GM21381 (cell line): ENCODE results near the gene CAMK2A.

ENCODE experiments used
- ATAC-seq: cut with Tn5 transposase; IDR thresholded peaks from one replicate; pipeline ENCODE4 v1.9.1; 2021; ENCODE audit warnings: mild to moderate bottlenecking, moderate library complexity; ENCODE audit not compliant: unreplicated experiment

The CAMK2A gene

DNA sequence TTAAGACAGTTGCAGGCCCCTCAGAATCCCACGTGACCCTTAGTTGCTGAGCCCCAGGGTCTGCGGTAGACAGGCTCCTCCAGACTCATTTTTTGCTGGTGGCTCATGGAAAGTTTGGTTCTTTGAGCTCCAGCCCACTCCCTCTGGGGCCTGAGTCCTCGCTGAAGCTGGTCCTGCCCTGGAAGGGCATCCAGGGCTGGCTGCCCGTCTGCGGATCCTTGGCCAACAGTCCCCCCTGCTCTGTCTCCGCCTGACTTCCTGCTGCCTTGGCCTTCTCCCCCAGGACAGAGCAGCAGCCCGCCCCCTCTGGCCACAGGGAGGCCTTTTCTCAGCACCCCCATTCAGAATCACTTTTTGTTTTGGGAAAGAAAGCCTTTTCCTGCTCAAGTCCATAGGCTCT is 75.3 kb downstream of the CAMK2A start:
- no peak for ATAC-seq

DNA sequence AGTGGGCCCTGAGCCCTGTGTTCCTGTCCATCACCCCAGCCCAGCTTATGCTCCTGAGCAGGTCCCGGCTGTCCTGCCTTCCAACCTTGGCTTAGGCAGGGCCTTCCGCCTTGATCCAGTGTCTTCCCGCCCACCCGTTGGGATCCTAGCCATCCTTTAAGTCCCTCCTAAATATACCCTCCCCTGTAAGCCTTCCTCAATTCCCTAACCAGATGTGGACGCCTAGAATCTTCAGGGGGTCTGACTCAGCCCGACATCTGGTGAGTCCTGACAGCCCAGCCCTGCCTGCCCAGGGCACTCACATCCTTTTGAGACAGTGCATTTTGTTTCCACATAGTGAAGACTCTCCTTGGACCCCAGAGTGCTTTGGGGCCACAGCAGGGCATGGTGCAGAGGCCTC is 76.0 kb downstream of the CAMK2A start:
- ATAC-seq, result no peak

DNA sequence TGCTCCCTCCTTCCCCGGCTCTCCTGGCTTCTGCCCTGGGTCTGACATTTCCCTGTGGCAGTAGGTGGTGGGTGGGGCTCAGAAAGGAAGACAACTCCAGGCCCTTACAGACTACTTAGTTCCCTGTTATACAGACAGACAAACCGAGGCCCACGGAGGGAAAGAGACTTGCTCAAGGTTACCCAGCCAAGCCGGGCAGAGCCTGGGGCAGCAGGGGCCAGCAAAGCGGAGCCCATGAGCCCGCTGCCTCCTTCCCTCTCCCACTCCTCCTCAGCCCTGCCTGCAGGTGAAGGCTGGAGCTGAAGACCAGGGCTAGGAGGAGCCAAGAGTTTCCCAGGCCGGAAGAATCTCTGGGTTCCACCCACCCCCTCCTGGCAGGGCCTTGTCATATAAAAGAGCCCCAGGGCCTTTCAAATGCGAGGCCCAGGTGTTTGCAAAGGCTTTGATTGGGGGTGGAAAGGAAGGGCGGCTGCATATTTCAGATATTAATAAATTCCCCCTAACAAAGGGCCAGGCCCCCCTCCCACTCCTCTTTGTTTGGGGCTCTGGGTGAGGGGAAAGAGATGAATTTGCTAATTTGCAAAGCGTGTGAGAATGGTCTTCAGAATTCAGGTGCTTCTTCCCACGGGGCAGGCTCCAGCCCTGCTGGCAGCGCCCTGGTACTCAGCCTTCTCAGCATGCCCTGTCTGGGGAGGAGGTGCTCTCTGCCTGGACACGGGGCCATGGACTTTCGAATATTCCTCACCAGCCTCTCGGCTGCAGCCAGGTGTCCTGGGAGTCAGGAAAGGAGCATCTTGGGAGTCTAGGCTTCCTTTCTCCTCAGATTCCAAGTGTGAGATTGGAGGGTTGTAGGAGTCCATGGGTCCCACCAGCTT is 78.2 kb downstream of the CAMK2A start:
- ATAC-seq, result no peak

DNA sequence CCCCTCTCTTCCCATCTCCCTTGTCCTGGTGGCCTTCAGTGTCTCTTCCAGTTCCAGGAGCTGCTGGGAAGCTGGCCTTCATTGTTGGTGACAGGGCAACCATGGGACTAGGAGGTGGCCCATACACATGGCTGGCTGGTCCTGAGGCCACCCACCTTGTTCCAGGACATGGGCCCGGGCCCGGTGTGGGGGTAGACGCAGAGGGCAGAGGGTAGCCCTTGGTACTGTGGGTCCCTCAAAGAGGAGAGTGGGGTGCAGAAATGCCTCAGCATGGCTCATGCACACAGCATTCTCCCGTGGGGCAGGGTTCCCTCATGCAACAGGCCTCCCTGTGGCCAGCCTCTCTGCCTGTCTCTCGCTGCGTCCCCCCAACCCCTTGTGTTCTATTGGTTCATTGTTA is 78.9 kb downstream of the CAMK2A start:
- no peak for ATAC-seq

DNA sequence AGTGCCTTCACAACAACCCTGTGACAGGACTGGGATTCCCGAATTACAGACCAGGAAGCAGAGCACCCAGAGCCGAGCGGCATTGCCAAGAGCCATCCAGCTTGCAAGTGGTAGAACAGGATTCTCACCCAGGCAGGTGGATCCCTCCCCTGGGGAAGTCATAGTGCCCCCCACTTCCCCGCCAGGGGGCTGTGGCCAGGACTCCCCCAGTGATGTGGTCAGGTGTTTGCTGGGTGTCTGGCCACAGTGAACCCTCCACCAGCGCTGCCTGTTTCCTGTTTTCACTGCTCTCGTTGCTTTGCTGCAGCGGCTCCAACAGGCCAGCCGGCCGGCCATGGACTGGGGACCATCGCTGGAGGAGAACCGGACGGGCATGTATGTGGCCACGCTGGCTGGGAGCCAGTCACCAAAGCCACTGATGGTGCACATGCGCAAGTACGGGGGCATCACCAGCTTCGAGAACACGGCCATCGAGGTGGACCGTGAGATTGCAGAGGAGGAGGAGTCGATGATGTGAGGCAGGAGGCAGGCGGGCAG is 80.4 kb downstream of the CAMK2A start:
- ATAC-seq, result no peak

DNA sequence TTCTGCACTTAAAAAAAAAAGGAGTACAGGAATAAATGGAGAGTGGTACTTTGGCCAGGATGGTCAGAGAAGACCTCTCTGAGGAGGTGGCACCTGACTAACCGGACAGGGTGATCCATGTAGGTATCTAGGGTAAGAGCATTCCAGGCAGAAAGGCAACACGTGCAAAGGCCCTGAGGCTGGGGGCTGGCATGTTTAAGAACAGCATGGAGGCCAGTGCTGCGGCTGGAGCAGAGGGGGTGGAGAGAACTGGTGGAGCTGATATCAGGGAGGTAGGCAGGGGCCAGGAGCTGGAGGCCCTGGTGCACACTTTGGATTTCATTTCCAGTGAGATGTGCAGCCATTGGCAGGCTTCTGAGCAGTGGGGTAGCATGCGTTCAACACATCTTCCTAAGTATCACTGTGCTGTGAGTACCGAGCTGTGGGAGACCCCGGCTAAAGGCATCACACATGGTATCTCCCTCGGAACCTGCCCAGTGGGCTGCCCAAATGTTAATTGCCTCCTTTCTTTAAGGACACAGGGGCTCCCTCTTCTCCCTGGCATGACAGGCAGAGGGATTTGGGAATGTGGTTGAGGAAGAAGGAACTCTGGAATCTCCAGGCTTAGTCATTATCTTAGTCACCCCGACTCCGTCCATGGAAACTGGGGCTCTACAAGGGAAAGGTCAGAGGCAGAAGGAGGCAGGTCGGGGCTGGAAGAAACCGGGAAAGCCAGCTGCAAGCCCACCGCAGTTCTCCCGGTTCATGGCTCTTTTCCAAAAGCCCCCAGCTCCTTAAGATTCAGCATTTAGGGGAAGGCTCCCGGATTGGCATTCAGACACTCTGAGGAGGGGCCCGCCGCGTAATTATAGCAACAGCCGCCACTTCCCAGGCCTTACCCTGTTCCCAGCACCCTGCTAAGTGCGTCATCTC is 81.1 kb downstream of the CAMK2A start:
- no peak for ATAC-seq

DNA sequence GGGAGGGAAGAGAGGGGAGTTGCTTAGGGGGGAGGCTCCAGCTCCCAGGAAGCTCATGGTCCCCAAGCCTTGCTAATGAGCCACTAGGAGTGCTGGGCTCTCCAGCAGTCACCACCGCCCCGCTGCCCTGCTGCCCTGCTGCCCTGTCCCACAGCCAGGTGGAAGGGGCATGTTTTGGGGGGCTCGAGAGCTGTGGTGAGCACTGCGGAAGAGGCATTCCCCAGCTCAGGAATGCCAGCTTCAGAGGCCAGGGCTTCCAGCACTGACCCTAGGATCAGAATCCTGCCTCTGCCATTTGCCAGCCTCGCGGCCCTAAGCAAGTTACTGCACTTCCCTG is 82.8 kb downstream of the CAMK2A start:
- ATAC-seq, result no peak

DNA sequence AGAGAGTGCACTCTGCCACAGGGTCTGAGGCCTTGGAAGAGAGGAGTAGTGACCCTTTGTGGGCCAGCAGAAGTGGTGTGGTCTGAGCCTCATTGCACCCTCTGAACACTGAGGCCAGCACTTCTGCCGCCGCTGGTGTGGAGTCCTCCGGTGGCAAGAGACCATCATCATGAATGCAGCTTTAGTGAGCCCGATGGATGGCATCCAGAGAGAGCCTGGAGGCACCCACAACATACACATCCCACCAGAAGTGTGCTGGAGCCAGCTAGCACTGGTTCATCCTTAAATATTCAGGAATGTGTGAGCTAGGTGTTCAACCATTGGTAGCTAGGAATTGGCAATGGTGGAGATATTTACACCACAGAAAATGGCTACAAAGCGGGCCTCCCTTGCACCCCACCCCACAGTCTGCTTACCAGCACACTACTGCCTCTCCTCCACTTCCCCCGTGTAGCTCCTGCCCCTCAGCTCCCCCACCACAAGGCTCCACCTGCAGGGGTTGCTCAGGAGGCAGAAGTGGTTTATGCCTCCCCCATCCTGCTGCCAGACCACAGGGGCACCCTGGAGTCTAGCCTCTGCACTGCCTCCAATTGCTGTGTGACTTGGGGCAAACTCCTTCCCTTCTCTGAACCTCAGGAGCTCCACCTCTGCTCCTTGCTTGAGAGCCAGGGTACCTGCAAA is 83.3 kb downstream of the CAMK2A start:
- no peak for ATAC-seq

DNA sequence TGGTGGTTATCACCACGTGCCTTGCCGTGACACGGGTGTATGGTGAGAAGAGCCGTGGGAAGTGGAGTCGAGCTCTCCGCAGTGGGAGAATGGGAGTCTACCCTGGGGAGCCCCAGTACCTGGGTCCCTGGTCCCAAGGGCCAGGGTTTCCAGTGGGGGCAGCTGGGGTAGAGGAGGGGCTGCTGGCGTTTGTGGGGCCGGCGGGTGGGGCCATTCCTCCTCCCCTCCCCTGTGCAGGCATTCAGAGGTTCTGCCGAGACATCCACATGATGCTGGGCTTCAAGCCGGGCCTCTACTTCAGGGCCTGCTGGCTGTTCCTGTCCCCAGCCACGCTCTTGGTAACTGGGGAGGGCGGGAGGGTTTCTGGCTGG is 85.0 kb downstream of the CAMK2A start:
- no peak for ATAC-seq

DNA sequence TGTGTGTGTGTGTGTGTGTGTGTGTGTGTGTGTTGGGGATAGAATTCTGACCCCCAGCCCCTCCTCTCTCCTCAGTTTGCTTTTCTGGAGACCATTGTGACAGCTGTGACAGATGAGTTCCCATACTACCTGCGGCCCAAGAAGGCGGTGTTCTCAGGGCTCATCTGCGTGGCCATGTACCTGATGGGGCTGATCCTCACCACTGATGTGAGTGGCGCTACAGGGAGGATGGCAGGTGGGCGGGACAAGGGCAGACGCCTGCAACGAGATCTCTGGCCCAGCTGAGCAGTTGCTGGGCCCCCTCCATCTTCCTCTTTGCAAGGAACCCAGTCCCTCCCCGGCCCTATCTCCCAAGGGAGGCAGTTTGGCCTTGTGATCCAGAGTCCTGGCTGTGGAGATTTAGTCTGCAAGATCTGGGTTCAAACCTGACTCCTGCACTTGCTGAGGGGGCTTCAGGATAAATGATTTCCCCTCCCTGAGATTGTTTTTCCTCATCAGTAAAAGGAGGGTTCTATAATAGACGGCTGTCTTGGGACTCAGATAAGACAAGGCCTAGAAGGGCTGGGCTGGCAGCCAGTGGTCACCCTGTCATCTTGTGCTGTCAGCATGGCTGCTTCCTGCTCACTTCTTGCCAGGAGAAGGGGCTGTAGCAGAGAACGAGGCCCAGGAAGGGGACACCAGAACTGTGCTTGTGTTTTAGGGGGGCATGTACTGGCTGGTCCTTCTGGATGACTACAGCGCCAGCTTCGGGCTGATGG is 85.6 kb downstream of the CAMK2A start:
- no peak for ATAC-seq

DNA sequence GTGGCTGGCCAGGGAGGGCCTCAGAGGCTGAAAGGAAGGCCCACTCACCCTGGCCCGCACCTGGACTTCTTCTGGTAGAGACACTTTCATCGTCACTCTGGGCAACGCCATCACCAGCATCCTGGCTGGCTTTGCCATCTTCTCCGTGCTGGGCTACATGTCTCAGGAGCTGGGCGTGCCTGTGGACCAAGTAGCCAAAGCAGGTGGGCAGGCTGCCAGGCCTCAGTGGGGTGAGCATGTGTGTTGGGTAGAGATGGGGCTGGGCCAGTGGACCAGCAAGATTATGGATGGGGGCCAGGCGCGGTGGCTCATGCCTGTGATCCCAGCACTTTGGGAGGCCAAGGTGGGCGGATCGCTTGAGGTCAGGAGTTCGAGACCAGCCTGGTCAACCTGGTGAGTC is 87.1 kb downstream of the CAMK2A start:
- no peak for ATAC-seq

DNA sequence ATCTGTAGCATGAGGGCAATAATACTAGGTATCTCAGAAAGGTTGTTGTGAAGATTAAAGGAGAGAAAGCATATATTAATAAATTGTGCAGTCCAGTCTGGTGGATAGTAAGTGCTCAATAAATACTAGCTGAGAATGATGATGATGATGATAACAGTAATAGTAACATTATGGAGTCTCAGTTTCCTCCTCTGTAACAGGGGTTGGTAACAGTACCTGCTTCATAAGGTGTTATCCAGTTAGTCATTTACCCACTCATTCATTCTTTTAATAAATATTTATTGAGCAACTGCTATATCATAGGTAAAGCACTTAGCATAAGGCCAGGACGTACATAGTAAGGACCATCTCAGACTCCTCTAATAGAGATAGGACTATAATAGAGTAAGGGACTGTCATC is 92.1 kb downstream of the CAMK2A start:
- ATAC-seq, result no peak

DNA sequence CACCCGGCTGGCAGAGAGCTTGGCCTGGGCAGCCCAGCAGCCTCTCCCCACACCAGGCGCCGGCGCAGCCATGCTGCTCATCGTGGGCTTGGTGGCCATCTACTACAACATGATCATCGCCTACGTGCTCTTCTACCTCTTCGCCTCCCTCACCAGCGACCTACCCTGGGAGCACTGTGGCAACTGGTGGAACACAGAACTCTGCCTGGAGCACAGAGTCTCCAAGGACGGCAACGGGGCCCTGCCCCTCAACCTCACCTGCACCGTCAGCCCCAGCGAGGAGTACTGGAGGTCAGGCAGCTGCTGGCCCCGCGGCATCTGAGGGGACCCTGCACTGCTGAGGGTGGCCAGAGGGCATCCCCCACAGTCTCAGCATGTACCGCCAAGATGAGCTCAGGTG is 92.6 kb downstream of the CAMK2A start:
- ATAC-seq, result no peak

DNA sequence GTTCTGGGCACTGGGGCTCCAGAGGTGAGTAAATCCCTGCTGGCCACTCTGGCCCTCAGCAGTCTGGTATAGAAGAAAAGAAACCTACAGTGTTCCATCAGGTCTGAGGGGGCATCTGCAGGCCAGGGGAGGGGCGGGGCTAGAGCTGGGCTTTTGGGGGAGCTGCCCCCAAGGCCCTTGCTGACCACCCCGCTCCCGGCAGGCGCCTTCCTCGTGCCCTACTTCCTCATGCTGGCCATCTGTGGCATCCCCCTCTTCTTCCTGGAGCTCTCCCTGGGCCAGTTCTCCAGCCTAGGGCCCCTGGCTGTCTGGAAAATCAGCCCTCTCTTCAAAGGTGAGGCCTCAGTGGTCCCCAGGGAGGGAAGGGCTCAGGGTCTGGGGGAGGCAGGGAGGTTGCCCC is 93.1 kb downstream of the CAMK2A start:
- ATAC-seq, result no peak

DNA sequence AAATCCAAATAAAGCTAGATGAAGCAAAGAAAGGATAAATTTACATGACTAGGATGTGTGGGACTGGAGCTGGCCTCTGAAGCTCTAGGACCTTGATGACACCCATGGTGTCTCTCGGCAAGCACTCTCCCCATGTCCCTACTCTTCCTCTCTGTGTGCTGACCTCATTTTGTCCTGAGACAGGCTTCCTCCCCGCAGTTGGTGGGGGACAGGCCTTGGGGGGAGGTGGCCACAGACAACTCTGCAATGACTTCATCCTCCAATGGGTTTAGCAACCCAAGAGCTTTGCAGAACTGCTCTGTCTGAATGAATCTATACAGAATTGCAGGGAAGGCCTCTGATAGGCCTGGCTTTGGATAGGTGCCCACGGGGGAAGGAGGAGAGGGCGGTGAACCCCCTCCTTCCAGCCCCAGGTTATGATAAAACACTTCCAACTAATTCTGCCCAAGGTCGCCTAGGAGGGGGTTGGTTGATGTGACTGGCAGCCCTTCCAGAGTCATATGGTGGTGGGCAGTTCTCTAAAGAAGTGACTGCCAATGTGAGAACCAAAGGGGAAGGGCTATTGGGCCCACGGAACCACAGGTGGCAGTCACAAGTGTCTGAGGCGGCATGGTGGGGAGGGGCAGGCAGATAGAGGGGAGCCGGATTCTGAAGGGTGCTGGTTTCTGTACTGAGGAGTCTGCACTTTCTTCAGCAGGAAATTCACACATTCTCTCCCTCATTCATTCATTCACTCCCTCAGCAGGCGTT is 93.7 kb downstream of the CAMK2A start:
- no peak for ATAC-seq

DNA sequence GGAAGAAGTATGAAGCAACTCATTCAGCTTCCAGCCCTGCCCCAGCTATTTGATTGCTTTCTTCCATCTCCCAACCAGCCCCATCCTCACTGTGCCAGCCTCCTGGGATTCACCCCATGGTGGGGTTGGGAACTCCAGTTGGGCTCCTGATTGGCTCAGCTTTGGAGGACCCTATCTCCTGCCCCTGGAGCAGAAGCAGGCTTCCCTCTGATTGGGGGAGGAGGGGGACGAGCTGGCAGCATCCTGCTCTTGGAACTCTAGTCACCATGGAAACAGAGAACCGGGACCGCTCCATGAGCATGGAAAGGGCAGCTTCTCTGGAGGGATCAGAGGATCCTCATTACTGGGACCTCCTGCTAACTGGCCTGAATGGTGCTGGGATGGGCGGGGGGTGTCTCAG is 97.1 kb downstream of the CAMK2A start:
- ATAC-seq, result no peak

DNA sequence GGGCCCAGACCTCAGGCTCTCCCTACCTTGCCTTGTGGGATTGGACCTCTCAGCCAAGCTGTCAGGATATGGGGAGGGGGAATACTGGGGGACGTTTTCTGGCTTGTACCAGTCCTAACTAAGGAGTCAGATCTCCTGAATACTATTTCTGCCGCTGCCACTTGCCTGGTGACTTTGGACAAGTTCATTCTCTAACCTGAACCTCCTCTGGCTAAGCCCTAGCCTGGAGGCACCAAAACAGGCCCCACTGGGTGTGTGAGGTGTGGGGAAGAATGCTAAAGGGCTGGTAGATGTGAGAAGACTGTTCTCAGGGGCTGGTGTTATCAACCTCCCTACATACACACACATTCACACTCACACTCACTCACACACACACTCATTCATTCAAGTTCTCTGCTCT is 98.6 kb downstream of the CAMK2A start:
- ATAC-seq, result no peak

DNA sequence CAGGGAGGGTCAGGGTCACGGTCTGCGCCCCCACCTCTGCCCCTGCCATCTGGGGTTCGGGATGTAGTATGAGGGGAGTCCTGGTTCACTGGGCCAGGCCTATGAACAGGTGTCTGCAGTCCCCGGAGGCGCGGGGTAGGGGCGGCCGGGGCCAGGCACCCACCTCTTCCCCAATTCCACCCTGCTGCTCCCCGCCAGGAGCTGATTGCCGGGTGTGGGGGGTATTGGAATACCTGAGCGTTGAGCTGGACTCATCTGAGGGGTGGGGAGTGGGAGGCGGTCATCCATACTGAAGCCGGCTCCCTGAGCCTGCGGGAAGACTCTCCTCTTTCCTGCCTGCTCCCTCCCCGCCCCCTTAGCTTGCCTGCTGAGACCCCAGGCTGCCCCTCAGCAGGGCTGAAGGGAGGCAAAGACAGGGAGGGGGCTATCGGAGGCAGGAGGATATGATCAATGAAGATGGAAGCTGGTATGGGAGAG is 99.0 kb downstream of the CAMK2A start:
- ATAC-seq, result no peak

DNA sequence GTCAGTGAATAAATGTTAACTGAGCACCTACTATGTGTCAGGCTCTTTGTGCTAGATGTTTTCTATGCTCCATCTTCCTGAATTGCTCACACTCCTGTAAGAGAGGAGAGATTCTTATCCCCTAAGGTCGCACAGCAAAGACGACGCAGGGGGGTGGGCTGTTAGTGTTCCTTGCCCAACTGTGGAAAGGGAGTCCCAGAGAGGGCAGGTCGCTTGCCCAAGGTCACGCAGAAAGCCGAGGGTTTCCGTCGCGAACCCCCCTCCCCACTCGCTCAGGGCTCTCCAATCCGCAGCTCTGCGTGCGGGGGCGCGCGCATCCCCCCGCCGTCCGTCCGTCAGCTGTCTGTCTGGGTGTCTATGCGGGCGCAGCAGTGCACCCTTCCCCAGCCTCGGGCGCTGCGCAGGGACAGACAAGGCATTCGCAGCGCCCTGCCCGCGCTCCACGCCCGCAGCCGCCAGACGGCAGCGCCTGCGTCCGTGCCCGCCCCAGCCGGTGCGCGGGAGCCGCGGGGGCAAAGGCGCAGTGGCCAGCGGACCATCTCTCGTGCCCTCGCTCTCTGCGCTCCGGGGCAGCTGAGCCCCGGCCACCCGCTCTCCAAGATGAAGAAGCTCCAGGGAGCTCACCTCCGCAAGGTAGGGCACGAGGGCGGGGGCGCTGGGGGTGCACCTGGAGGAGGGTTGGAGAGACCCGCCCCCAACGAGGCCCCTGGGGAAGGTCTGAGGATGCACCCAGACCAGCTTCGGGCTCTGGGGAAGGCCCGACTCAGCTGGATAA is 99.7 kb downstream of the CAMK2A start, which contains the start of gene SLC6A7:
Gene SLC6A7 (plus strand): TSS at position 335 of the 775 bp plus-strand sequence. CDS start 266 bp downstream, at position 601.
- no peak for ATAC-seq
